H9 (cell line): ENCODE results near the gene OR52E1. TPM values are rescaled to one million over a fixed set of nuclear protein-coding genes. Genes with fewer than 3 reads are reported as not detected.

Source experiments
- DNase-seq: peaks from one replicate; pipeline ENCODE4 v3.0.0-alpha.2; 2017
- H2AFZ ChIP-seq: one replicate; pipeline ENCODE4 v1.6.1; 2013; ENCODE audit warnings: mild to moderate bottlenecking, low read length, control low read depth, moderate library complexity
- H2AK5ac ChIP-seq: 2 replicates; pipeline ENCODE4 v1.6.1; 2013; ENCODE audit warnings: low read length, control low read depth, mixed read lengths; ENCODE audit not compliant: insufficient read length
- H2BK120ac ChIP-seq: one replicate; pipeline ENCODE4 v1.6.1; 2013; ENCODE audit warnings: low read depth, mild to moderate bottlenecking, low read length, control low read depth, inconsistent platforms; ENCODE audit not compliant: poor library complexity, severe bottlenecking
- H2BK12ac ChIP-seq: 2 replicates; pipeline ENCODE4 v1.6.1; 2013; ENCODE audit warnings: low read length, control low read depth, mixed read lengths, low read depth; ENCODE audit not compliant: insufficient read length
- H2BK15ac ChIP-seq: 2 replicates; pipeline ENCODE4 v1.6.1; 2013; ENCODE audit warnings: low read depth, low read length, control low read depth
- H2BK20ac ChIP-seq: one replicate; pipeline ENCODE4 v1.6.1; 2013; ENCODE audit warnings: low read depth, mild to moderate bottlenecking, low read length, control low read depth, inconsistent platforms; ENCODE audit not compliant: poor library complexity, severe bottlenecking
- H2BK5ac ChIP-seq: 2 replicates; pipeline ENCODE4 v1.6.1; 2013; ENCODE audit warnings: low read length, control low read depth, mixed read lengths; ENCODE audit not compliant: insufficient read length
- H3K14ac ChIP-seq: 2 replicates; pipeline ENCODE4 v1.6.1; 2013; ENCODE audit warnings: low read length, control low read depth; ENCODE audit not compliant: insufficient read depth
- H3K18ac ChIP-seq: 2 replicates; pipeline ENCODE4 v1.6.1; 2013; ENCODE audit warnings: low read depth, mild to moderate bottlenecking, mixed read lengths, low read length, control low read depth; ENCODE audit not compliant: insufficient read length
- H3K23ac ChIP-seq: 2 replicates; pipeline ENCODE4 v1.6.1; 2013; ENCODE audit warnings: low read length, control low read depth, mixed read lengths, low read depth; ENCODE audit not compliant: insufficient read length
- H3K23me2 ChIP-seq: 2 replicates; pipeline ENCODE4 v1.6.1; 2013; ENCODE audit warnings: low read depth, mild to moderate bottlenecking, mixed read lengths, low read length, control low read depth; ENCODE audit not compliant: insufficient read length, poor library complexity, severe bottlenecking
- H3K27ac ChIP-seq: 2 replicates; pipeline ENCODE4 v1.5.1; 2013; ENCODE audit warnings: low read length, control low read depth, mixed read lengths, low read depth; ENCODE audit not compliant: insufficient read length
- H3K27me3 ChIP-seq: 2 replicates; pipeline ENCODE4 v1.6.1; 2013; ENCODE audit warnings: low read length, control low read depth, inconsistent platforms; ENCODE audit not compliant: insufficient read depth
- H3K4ac ChIP-seq: 2 replicates; pipeline ENCODE4 v1.6.1; 2013; ENCODE audit warnings: low read depth, mild to moderate bottlenecking, control low read depth, inconsistent platforms, low read length, moderate library complexity
- H3K4me1 ChIP-seq: 2 replicates; pipeline ENCODE4 v1.6.1; 2013; ENCODE audit warnings: low read length, control low read depth, inconsistent platforms; ENCODE audit not compliant: insufficient read depth
- H3K4me2 ChIP-seq: 2 replicates; pipeline ENCODE4 v1.6.1; 2013; ENCODE audit warnings: low read length, control low read depth, mixed read lengths; ENCODE audit not compliant: insufficient read length, insufficient read depth
- H3K56ac ChIP-seq: 2 replicates; pipeline ENCODE4 v1.6.1; 2013; ENCODE audit warnings: low read depth, mild to moderate bottlenecking, mixed read lengths, low read length, control low read depth; ENCODE audit not compliant: insufficient read length
- H3K79me1 ChIP-seq: 2 replicates; pipeline ENCODE4 v1.6.1; 2013; ENCODE audit warnings: low read depth, mild to moderate bottlenecking, moderate library complexity, low read length, control low read depth, inconsistent platforms; ENCODE audit not compliant: insufficient read depth, poor library complexity, severe bottlenecking
- H3K79me2 ChIP-seq: 2 replicates; pipeline ENCODE4 v1.6.1; 2013; ENCODE audit warnings: low read length, control low read depth, inconsistent platforms; ENCODE audit not compliant: insufficient read depth
- H3K9ac ChIP-seq: 2 replicates; pipeline ENCODE4 v1.6.1; 2013; ENCODE audit warnings: low read length, control low read depth, mixed read lengths; ENCODE audit not compliant: insufficient read length; ENCODE audit errors: extremely low read depth
- H3K9me3 ChIP-seq: one replicate; pipeline ENCODE4 v1.6.1; 2013; ENCODE audit warnings: low read depth, low read length, inconsistent platforms; ENCODE audit not compliant: control insufficient read depth
- H3T11ph ChIP-seq: one replicate; pipeline ENCODE4 v1.6.1; 2013; ENCODE audit warnings: mild to moderate bottlenecking, low read length, control low read depth, inconsistent platforms
- H4K20me1 ChIP-seq: one replicate; pipeline ENCODE4 v1.6.1; 2013; ENCODE audit not compliant: control insufficient read depth, insufficient read length, insufficient read depth
- H4K5ac ChIP-seq: 2 replicates; pipeline ENCODE4 v1.6.1; 2013; ENCODE audit warnings: low read depth, mild to moderate bottlenecking, mixed read lengths, low read length, control low read depth; ENCODE audit not compliant: insufficient read length
- H4K8ac ChIP-seq: replicated peaks from 2 replicates; pipeline ENCODE4 v1.6.1; 2013; ENCODE audit warnings: low read length, control low read depth, mixed read lengths, low read depth; ENCODE audit not compliant: insufficient read length
- H4K91ac ChIP-seq: 2 replicates; pipeline ENCODE4 v1.6.1; 2013; ENCODE audit warnings: low read depth, mild to moderate bottlenecking, moderate library complexity, mixed read lengths, low read length, control low read depth; ENCODE audit not compliant: insufficient read length
- H3K27ac Mint-ChIP-seq, 3 experiments: 2 replicates in 2 of 3; 3 replicates in 1 of 3; pipeline ENCODE4 v1.8.0; 2020 to 2021; ENCODE audit warnings: mixed read lengths in 3 of 3, mild to moderate bottlenecking in 1 of 3, moderate library complexity in 1 of 3
- H3K27me3 Mint-ChIP-seq: 2 replicates; pipeline ENCODE4 v1.8.0; 2021; ENCODE audit warnings: low read depth, mild to moderate bottlenecking, moderate library complexity, mixed read lengths
- H3K36me3 Mint-ChIP-seq, 3 experiments: 2 replicates in 2 of 3; 3 replicates in 1 of 3; pipeline ENCODE4 v1.8.0; 2020 to 2021; ENCODE audit warnings: low read depth in 3 of 3, mixed read lengths in 3 of 3; ENCODE audit not compliant: insufficient read depth in 1 of 3
- H3K4me1 Mint-ChIP-seq, 2 experiments: 2 replicates each; pipeline ENCODE4 v1.8.0; 2020; ENCODE audit warnings: mixed read lengths in 2 of 2
- H3K4me3 Mint-ChIP-seq, 2 experiments: 2 replicates in 1 of 2; 3 replicates in 1 of 2; pipeline ENCODE4 v1.8.0; 2020 to 2021; ENCODE audit warnings: mild to moderate bottlenecking in 2 of 2, mixed read lengths in 2 of 2, moderate library complexity in 1 of 2
- H3K9me3 Mint-ChIP-seq, 2 experiments: 2 replicates in 1 of 2; 3 replicates in 1 of 2; pipeline ENCODE4 v1.8.0; 2020; ENCODE audit warnings: mild to moderate bottlenecking in 2 of 2, mixed read lengths in 2 of 2, moderate library complexity in 1 of 2
- WGBS: extraction: QIAGEN DNeasy Blood & Tissue Kit; methylation state at CpG from one replicate; pipeline ENCODE4 v1.1.7; 2013; ENCODE audit warnings: missing lambda C conversion rate, low lambda C conversion rate, mixed read lengths; ENCODE audit not compliant: insufficient read length; ENCODE audit errors: extremely low coverage; 5-methylcytosine and 5-hydroxymethylcytosine counted together
- total RNA-seq: library from RNA; stranded (reverse); gene quantifications from 2 replicates; pipeline ENCODE4 v1.2.1, GENCODE V29; 2021
- TF ChIP-seq, protein P1 (sequence below): fragments of 200-600 bp; sonication (generic); conservative IDR thresholded peaks from 3 replicates; pipeline ENCODE4 v1.8.0; 2021; ENCODE audit warnings: antibody characterized with exemption, mild to moderate bottlenecking

The OR52E1 gene
- total RNA-seq, 1 experiment from 2014 or later, result not detected

GRCh38 chr11:5102246-5102645 is 32.9 kb downstream of the OR52E1 start:
- no peak overlapping the region; a peak in 1 of 5 replicates for H3K4me3 Mint-ChIP-seq
- Histone ChIP-seq H2BK15ac (no peak overlapping the region), H3K23ac (no peak overlapping the region), H3K18ac (no peak overlapping the region), H2AFZ (no peak overlapping the region), H3K9me3 (no peaks in the 10 kb centered on the region), H3K79me1 (no peaks in the 10 kb centered on the region), H3K23me2 (no peaks in the 10 kb centered on the region), H4K5ac (no peak overlapping the region), H2BK5ac (no peak overlapping the region), H3K27ac (no peak overlapping the region), H2BK120ac (no peak overlapping the region), H3K27me3 (no peaks in the 10 kb centered on the region), H2BK20ac (no peak overlapping the region), H3K4ac (no peak overlapping the region), H3K14ac (no peak overlapping the region), H3T11ph (no peak overlapping the region), H4K91ac (no peak overlapping the region), H4K20me1 (no peaks in the 10 kb centered on the region), H3K56ac (no peak overlapping the region), H3K4me1 (no peaks in the 10 kb centered on the region; the same call in 1 of the 2 replicates), H3K79me2 (no peaks in the 10 kb centered on the region), H3K4me2 (no peak overlapping the region), H2AK5ac (no peak overlapping the region), H2BK12ac (no peak overlapping the region), H3K9ac (no peak overlapping the region), H4K8ac (no peak overlapping the region)
- no peaks in the 10 kb centered on the region for H3K27me3 Mint-ChIP-seq
- TF ChIP-seq, protein P1, sequence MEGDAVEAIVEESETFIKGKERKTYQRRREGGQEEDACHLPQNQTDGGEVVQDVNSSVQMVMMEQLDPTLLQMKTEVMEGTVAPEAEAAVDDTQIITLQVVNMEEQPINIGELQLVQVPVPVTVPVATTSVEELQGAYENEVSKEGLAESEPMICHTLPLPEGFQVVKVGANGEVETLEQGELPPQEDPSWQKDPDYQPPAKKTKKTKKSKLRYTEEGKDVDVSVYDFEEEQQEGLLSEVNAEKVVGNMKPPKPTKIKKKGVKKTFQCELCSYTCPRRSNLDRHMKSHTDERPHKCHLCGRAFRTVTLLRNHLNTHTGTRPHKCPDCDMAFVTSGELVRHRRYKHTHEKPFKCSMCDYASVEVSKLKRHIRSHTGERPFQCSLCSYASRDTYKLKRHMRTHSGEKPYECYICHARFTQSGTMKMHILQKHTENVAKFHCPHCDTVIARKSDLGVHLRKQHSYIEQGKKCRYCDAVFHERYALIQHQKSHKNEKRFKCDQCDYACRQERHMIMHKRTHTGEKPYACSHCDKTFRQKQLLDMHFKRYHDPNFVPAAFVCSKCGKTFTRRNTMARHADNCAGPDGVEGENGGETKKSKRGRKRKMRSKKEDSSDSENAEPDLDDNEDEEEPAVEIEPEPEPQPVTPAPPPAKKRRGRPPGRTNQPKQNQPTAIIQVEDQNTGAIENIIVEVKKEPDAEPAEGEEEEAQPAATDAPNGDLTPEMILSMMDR, result no peak
- no peak overlapping the region for H3K27ac Mint-ChIP-seq
- no peaks in the 10 kb centered on the region for H3K9me3 Mint-ChIP-seq
- 0 out of 4 replicates have a peak, but pooled peaks cover 0 to 4% of the 10 kb centered on the region in 2 experiments for H3K4me1 Mint-ChIP-seq
- H3K36me3 Mint-ChIP-seq, result no peaks in the 10 kb centered on the region
- no CpG with 5 or more reads among the region's 2 CpGs for WGBS
- no peak for DNase-seq
